OCI-LY7 (cell line): ENCODE results near the gene CDKN1A.

ENCODE experiments used
- EZH2phosphoT487 ChIP-seq: fragments of 200-600 bp; sonication (generic); IDR thresholded peaks from 2 replicates; pipeline ENCODE4 v1.6.1; 2018; ENCODE audit warnings: low read depth, borderline replicate concordance, mild to moderate bottlenecking, mixed run types, antibody characterized with exemption, low read length, moderate library complexity, mixed read lengths
- TF ChIP-seq, protein P1 (sequence below): fragments of 200-600 bp; sonication (generic); conservative IDR thresholded peaks from 2 replicates; pipeline ENCODE4 v1.5.1; 2014; ENCODE audit warnings: mild to moderate bottlenecking, antibody characterized with exemption, low read length, moderate library complexity, mixed read lengths

DNA sequence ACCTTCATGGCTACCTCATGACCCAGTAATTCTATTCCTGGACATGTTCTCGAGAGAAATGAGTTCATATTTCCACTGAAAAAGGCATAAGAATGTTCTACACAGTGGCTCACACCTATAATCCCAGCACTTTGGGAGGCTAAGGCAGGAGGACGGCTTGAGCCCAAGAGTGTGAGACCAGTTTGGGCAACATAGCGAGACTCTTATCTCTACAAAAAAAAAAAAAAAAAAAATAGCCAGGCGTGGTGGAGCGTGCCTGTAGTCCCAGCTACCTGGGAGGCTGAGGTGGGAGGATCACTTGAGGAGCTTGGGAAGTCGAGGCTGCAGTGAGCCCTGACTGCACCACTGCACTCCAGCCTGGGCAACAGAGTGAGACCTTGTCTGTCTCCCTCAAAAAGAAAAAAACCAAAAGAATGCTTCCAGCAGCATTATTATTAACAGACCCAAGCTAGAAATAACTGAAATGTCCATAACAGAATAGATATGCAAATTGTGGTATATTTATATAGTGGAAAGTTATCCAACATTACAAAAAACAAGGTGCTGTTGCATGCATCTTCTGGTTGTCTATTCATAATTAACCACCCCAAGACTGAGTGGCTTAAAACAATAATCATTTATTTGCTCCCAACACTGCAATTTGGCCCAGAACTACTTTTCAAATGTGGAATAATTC lies 9.7 kb downstream of the CDKN1A start:
- TF ChIP-seq, protein P1, sequence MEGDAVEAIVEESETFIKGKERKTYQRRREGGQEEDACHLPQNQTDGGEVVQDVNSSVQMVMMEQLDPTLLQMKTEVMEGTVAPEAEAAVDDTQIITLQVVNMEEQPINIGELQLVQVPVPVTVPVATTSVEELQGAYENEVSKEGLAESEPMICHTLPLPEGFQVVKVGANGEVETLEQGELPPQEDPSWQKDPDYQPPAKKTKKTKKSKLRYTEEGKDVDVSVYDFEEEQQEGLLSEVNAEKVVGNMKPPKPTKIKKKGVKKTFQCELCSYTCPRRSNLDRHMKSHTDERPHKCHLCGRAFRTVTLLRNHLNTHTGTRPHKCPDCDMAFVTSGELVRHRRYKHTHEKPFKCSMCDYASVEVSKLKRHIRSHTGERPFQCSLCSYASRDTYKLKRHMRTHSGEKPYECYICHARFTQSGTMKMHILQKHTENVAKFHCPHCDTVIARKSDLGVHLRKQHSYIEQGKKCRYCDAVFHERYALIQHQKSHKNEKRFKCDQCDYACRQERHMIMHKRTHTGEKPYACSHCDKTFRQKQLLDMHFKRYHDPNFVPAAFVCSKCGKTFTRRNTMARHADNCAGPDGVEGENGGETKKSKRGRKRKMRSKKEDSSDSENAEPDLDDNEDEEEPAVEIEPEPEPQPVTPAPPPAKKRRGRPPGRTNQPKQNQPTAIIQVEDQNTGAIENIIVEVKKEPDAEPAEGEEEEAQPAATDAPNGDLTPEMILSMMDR: no peak
- no peak for TF ChIP-seq EZH2phosphoT487
